Measurements from ENCODE around the gene TIMP2. TPM values are rescaled to one million over a fixed set of nuclear protein-coding genes. Genes with fewer than 3 reads are reported as not detected.

Gene TIMP2
- total and polyA plus RNA-seq, 2 of the 8 experiments (the other 6 are each of a cell fraction or from before 2014, with no cell fraction given) = 18.2 to 43.3 TPM

- Histone ChIP-seq H3K9me3 (ENCODE audit: insufficient read depth in 2 of 2, low read depth in 1 of 2, low read length in 1 of 2) (no peaks in the 10 kb centered on the region), H3K4ac (replicated peaks; ENCODE audit: insufficient read length, low read depth, low read length) (no peak overlapping the region), H2BK20ac (ENCODE audit: low read length) (no peak overlapping the region), H4K5ac (ENCODE audit: insufficient read length, low read depth, low read length) (no peak overlapping the region), H3K27me3 (replicated peaks in 1 of 4; ENCODE audit: control insufficient read depth in 3 of 4, extremely low read depth in 1 of 4, insufficient read depth in 3 of 4, low read length in 3 of 4) (no peaks in the 10 kb centered on the region), H3K79me1 (ENCODE audit: low read depth, low read length) (peaks cover 12% of the 10 kb centered on the region), H3K4me3 (ENCODE audit: extremely low read depth in 1 of 4, insufficient read depth in 2 of 4, low read depth in 3 of 4, low read length in 4 of 4) (no peak overlapping the region), H4K20me1 (replicated peaks in 1 of 2; ENCODE audit: control insufficient read depth in 1 of 2, insufficient read depth in 2 of 2, low read length in 2 of 2) (peaks cover 4 to 21% of the 10 kb centered on the region in 2 experiments), H2BK15ac (ENCODE audit: low read length) (no peak overlapping the region), H2BK120ac (replicated peaks; ENCODE audit: low read depth, low read length) (no peak overlapping the region), H3K27ac (ENCODE audit: low read depth, low read length) (no peak overlapping the region), H3K14ac (ENCODE audit: insufficient read length) (no peak overlapping the region), H3K9ac (replicated peaks in 1 of 4; ENCODE audit: extremely low read depth in 1 of 4, low read depth in 3 of 4, low read length in 3 of 4) (no peak overlapping the region), H3K23ac (ENCODE audit: insufficient read length) (no peak overlapping the region), H3K18ac (ENCODE audit: extremely low read depth, low read length) (no peak overlapping the region), H3K36me3 (ENCODE audit: control insufficient read depth in 2 of 4, insufficient read depth in 4 of 4, low read length in 3 of 4) (peaks cover 0 to 3% (median 0%) of the 10 kb centered on the region in 4 experiments; a peak in 4 of 8 replicates), H3K4me2 (ENCODE audit: insufficient read depth in 1 of 2, low read depth in 2 of 2, low read length in 2 of 2) (no peak overlapping the region), H2AK5ac (ENCODE audit: low read depth, low read length) (no peak overlapping the region), H3K23me2 (ENCODE audit: low read depth, low read length) (no peaks in the 10 kb centered on the region; the same call in 1 of the 2 replicates), H4K91ac (replicated peaks; ENCODE audit: insufficient read length, low read length) (peak overlapping the region; percentile 34), H2AFZ (ENCODE audit: low read length) (no peak overlapping the region), H2BK5ac (ENCODE audit: low read depth, low read length) (no peak overlapping the region), H4K8ac (ENCODE audit: extremely low read depth, insufficient read depth, low read length) (no peak overlapping the region), H3K79me2 (ENCODE audit: control insufficient read depth in 1 of 2, insufficient read depth in 2 of 2, low read length in 2 of 2) (peaks cover 0 to 46% of the 10 kb centered on the region in 2 experiments; a peak in 2 of 4 replicates), H2BK12ac (ENCODE audit: low read depth, low read length) (peak overlapping the region; percentile 68; the same call in 1 of the 2 replicates), H3K56ac (replicated peaks; ENCODE audit: insufficient read length, low read depth, low read length) (no peak overlapping the region), H3K4me1 (replicated peaks in 1 of 4; ENCODE audit: control insufficient read depth in 3 of 4, insufficient read depth in 4 of 4, low read length in 3 of 4) (peaks cover 4 to 24% (median 14%) of the 10 kb centered on the region in 4 experiments)
- DNase-seq (ENCODE audit: low read depth in 1 of 2, low spot score in 2 of 2) (no peak), FAIRE-seq (no peak)
- WGBS, 2 experiments (ENCODE audit: extremely low coverage in 1 of 2, insufficient coverage in 1 of 2, insufficient read length in 1 of 2, insufficient replicate concordance in 2 of 2, low coverage in 1 of 2, low lambda C conversion rate in 2 of 2, missing lambda C conversion rate in 1 of 2) = 95% methylated on average over 29 of the region's 34 CpGs; no CpG with 5 or more reads in 1 of the 2 experiments
- CTCF ChIA-PET (ENCODE audit: partially characterized antibody) = interaction anchor here (0.7 to 2.7 kb wide), 5 partner anchors 11 to 53 kb away, joined by 3 to 12 read pairs (median 4); no protein-coding TSS in a partner anchor
- POLR2A ChIA-PET (ENCODE audit: partially characterized antibody) = interaction anchor here (0.6 kb wide), 1 partner anchor 164 kb away, joined by 3 read pairs; no protein-coding TSS in a partner anchor
- no peak for TF ChIP-seq EZH2 (IDR thresholded peaks at IDR 0.05; ENCODE audit: low read depth, low read length, severe bottlenecking)
- no peak for TF ChIP-seq EGR1 (IDR thresholded peaks at IDR 0.05; ENCODE audit: borderline replicate concordance, low read depth, low read length)
- TF ChIP-seq CTBP2 (IDR thresholded peaks at IDR 0.05; ENCODE audit: borderline replicate concordance, insufficient read depth, insufficient read length, low read length) = no peak
- TF ChIP-seq CHD1 (IDR thresholded peaks at IDR 0.05; ENCODE audit: low read depth, low read length) = no peak
Measured at GRCh38 chr17:78896834-78897663, 28.1 kb downstream of the TIMP2 start.

Data from H1 (cell line).